ENCODE data around the gene PDE6C. TPM values are rescaled to one million over a fixed set of nuclear protein-coding genes. Genes with fewer than 3 reads are reported as not detected.

PDE6C gene
- total and polyA plus RNA-seq, 2 donors from 2014 or later: not detected

DNA sequence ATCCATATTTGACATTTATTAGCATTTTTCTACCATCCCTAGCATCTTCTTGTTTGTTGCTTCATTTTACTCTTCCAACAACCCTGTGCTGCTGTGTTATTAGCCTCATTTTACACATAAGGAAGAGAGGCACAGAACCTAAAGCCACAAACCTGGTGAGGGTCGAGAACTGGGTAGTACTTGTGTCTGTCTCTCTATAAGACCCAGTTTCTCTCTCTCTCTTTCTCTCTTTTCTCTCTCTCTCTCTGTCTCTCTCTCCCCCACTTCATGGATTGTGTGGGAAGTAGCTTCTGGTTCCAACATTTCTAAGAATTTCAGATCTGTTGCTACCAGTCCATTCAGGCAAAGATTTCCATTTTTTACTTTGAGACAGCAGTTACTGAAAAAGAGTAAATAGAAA lies 91.5 kb downstream of the PDE6C start:
- Histone ChIP-seq H3K9ac (ENCODE audit: low read length in 3 of 3) (no peak overlapping the region), H3K4me1 (ENCODE audit: control insufficient read depth in 2 of 3, insufficient read depth in 2 of 3, low read depth in 1 of 3, low read length in 3 of 3) (peaks cover 0 to 3% (median 0%) of the 10 kb centered on the region in 3 donors), H3K36me3 (ENCODE audit: control insufficient read depth in 2 of 3, insufficient read depth in 3 of 3, low read length in 3 of 3) (peaks cover under 1 to 5% (median 4%) of the 10 kb centered on the region in 3 donors), H3K27ac (ENCODE audit: low read depth in 2 of 2, low read length in 2 of 2) (no peak overlapping the region), H3K9me3 (ENCODE audit: control insufficient read depth in 2 of 3, insufficient read depth in 1 of 3, low read length in 3 of 3) (no peaks in the 10 kb centered on the region), H3K27me3 (ENCODE audit: control insufficient read depth, insufficient read depth, low read length) (no peaks in the 10 kb centered on the region), H3K4me3 (ENCODE audit: low read length in 3 of 3) (no peak overlapping the region)
- FAIRE-seq (no peak), DNase-seq (no peak)
- TF ChIP-seq, protein P1, sequence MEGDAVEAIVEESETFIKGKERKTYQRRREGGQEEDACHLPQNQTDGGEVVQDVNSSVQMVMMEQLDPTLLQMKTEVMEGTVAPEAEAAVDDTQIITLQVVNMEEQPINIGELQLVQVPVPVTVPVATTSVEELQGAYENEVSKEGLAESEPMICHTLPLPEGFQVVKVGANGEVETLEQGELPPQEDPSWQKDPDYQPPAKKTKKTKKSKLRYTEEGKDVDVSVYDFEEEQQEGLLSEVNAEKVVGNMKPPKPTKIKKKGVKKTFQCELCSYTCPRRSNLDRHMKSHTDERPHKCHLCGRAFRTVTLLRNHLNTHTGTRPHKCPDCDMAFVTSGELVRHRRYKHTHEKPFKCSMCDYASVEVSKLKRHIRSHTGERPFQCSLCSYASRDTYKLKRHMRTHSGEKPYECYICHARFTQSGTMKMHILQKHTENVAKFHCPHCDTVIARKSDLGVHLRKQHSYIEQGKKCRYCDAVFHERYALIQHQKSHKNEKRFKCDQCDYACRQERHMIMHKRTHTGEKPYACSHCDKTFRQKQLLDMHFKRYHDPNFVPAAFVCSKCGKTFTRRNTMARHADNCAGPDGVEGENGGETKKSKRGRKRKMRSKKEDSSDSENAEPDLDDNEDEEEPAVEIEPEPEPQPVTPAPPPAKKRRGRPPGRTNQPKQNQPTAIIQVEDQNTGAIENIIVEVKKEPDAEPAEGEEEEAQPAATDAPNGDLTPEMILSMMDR (IDR thresholded peaks at IDR 0.05; ENCODE audit: borderline replicate concordance, extremely low read depth, insufficient read depth): no peak
- intact Hi-C loops (cut with DNase I): no loop called here

DNA sequence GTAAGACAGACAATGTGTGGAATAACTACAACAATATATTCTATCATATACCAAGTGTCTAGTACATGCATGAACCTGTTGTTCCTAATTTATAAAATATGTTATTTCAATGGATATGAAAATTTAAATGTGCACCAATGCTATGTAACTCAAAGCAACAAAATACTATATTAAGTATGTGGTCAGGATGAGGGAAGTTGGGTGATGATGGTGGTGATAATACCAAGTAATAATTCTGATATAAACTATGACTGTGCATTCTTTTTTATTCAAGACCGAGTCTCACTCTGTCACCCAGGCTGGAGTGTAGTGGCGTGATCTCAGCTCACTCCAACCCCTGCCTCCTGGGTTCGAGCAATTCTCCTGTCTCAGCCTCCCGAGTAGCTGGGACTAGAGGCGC lies 92.1 kb downstream of the PDE6C start:
- Histone ChIP-seq H3K36me3 (ENCODE audit: control insufficient read depth in 2 of 3, insufficient read depth in 3 of 3, low read length in 3 of 3) (peaks cover 0 to 1% (median 1%) of the 10 kb centered on the region in 3 donors), H3K27ac (ENCODE audit: low read depth in 2 of 2, low read length in 2 of 2) (no peak overlapping the region), H3K9me3 (ENCODE audit: control insufficient read depth in 2 of 3, insufficient read depth in 1 of 3, low read length in 3 of 3) (no peaks in the 10 kb centered on the region), H3K27me3 (ENCODE audit: control insufficient read depth, insufficient read depth, low read length) (no peaks in the 10 kb centered on the region), H3K4me3 (ENCODE audit: low read length in 3 of 3) (no peak overlapping the region), H3K9ac (ENCODE audit: low read length in 3 of 3) (no peak overlapping the region), H3K4me1 (ENCODE audit: control insufficient read depth in 2 of 3, insufficient read depth in 2 of 3, low read depth in 1 of 3, low read length in 3 of 3) (peaks cover 0 to 3% (median 0%) of the 10 kb centered on the region in 3 donors)
- FAIRE-seq: no peak
- TF ChIP-seq, protein P1 (IDR thresholded peaks at IDR 0.05; ENCODE audit: borderline replicate concordance, extremely low read depth, insufficient read depth): no peak
- intact Hi-C loops (cut with DNase I): no loop called here
- DNase-seq: no peak

DNA sequence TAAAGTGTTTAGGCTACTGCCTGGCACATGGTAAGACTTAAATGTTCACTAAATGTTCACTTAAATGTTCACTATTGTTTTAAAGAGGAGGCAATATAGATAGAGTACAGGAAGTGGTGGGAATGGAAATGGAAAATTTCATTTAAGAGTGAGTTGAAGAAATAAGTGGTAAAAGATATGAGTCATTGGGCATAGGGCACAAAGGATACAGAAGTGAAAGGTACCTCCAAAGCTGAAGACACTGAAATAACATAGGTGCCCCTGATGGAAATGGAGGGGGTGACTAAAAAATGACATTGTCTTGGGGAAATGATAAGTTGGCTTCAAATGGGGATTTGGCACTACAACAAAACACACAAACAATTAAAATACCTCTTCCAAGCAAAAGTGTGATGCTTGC lies 95.3 kb downstream of the PDE6C start:
- intact Hi-C loops (cut with DNase I): no loop called here
- FAIRE-seq: no peak

More for the DNA sequence above, 95.3 kb downstream of the PDE6C start:
- H3K36me3 ChIP-seq (ENCODE audit: control insufficient read depth in 2 of 3, insufficient read depth in 3 of 3, low read length in 3 of 3): no peaks in the 10 kb centered on the region
- TF ChIP-seq, protein P1 (IDR thresholded peaks at IDR 0.05; ENCODE audit: borderline replicate concordance, extremely low read depth, insufficient read depth): no peak
- H3K4me1 ChIP-seq (ENCODE audit: control insufficient read depth in 2 of 3, insufficient read depth in 2 of 3, low read depth in 1 of 3, low read length in 3 of 3): no peaks in the 10 kb centered on the region
- H3K4me3 ChIP-seq (ENCODE audit: low read length in 3 of 3): no peak overlapping the region
- no peak overlapping the region for H3K9ac ChIP-seq (ENCODE audit: low read length in 3 of 3)
- H3K9me3 ChIP-seq (ENCODE audit: control insufficient read depth in 2 of 3, insufficient read depth in 1 of 3, low read length in 3 of 3): no peaks in the 10 kb centered on the region
- no peak overlapping the region for H3K27ac ChIP-seq (ENCODE audit: low read depth in 2 of 2, low read length in 2 of 2)
- H3K27me3 ChIP-seq (ENCODE audit: control insufficient read depth, insufficient read depth, low read length): no peaks in the 10 kb centered on the region
- DNase-seq: no peak

Data from kidney (tissue), 14 donors.